GM23338 (cell line): Measurements from ENCODE around the gene CTNNBIP1. TPM values are rescaled to one million over a fixed set of nuclear protein-coding genes. Genes with fewer than 3 reads are reported as not detected.

ENCODE experiments used
- ATAC-seq: fragments of 200-7000 bp; cut with Tn5 transposase; 3 replicates; pipeline ENCODE4 v1.9.1; 2020
- DNase-seq: peaks from one replicate; pipeline ENCODE4 v3.0.0-alpha.2; 2015; ENCODE audit warnings: low spot score
- H2AFZ ChIP-seq: fragments of 200-600 bp; sonication (generic); 2 replicates; pipeline ENCODE4 v1.8.0; 2016; ENCODE audit warnings: antibody characterized with exemption, mild to moderate bottlenecking, moderate library complexity
- H3F3A ChIP-seq: fragments of 200-600 bp; sonication (generic); replicated peaks from 2 replicates; pipeline ENCODE4 v1.8.0; 2017; ENCODE audit warnings: antibody characterized with exemption, mixed run types, low read depth
- H3K27ac ChIP-seq: fragments of 200-600 bp; sonication (generic); 2 replicates; pipeline ENCODE4 v1.6.1; 2016; ENCODE audit warnings: low read depth
- H3K27me3 ChIP-seq: fragments of 200-600 bp; sonication (generic); 2 replicates; pipeline ENCODE4 v1.8.0; 2016; ENCODE audit warnings: mild to moderate bottlenecking, mixed run types, moderate library complexity; ENCODE audit not compliant: insufficient read depth
- H3K36me3 ChIP-seq: fragments of 200-600 bp; sonication (generic); 2 replicates; pipeline ENCODE4 v1.8.0; 2016; ENCODE audit warnings: mild to moderate bottlenecking; ENCODE audit not compliant: insufficient read depth
- H3K4me1 ChIP-seq: fragments of 200-600 bp; sonication (generic); 2 replicates; pipeline ENCODE4 v1.8.0; 2016; ENCODE audit warnings: mild to moderate bottlenecking, moderate library complexity; ENCODE audit not compliant: insufficient read depth
- H3K4me2 ChIP-seq: fragments of 200-600 bp; sonication (generic); 2 replicates; pipeline ENCODE4 v1.7.1; 2017; ENCODE audit warnings: mixed run types
- H3K4me3 ChIP-seq: fragments of 200-600 bp; sonication (generic); 2 replicates; pipeline ENCODE4 v1.6.1; 2016; ENCODE audit warnings: mixed run types
- H3K79me2 ChIP-seq: fragments of 200-600 bp; sonication (generic); replicated peaks from 2 replicates; pipeline ENCODE4 v1.8.0; 2017; ENCODE audit warnings: mild to moderate bottlenecking; ENCODE audit not compliant: insufficient read depth
- H3K9me2 ChIP-seq: fragments of 200-600 bp; sonication (generic); 2 replicates; pipeline ENCODE4 v1.8.0; 2017; ENCODE audit not compliant: insufficient read depth
- H4K20me1 ChIP-seq: fragments of 200-600 bp; sonication (generic); replicated peaks from 2 replicates; pipeline ENCODE4 v1.8.0; 2017; ENCODE audit warnings: mild to moderate bottlenecking; ENCODE audit not compliant: insufficient read depth
- H3K27ac Mint-ChIP-seq: 2 replicates; pipeline ENCODE4 v1.8.0; 2020; ENCODE audit warnings: inconsistent platforms, mild to moderate bottlenecking, moderate library complexity, mixed read lengths
- H3K27me3 Mint-ChIP-seq: 3 replicates; pipeline ENCODE4 v1.8.0; 2022; ENCODE audit warnings: low read depth, mild to moderate bottlenecking, moderate library complexity, mixed read lengths, inconsistent platforms; ENCODE audit not compliant: insufficient read depth, poor library complexity
- H3K36me3 Mint-ChIP-seq: 3 replicates; pipeline ENCODE4 v1.8.0; 2021; ENCODE audit warnings: low read depth, mild to moderate bottlenecking, inconsistent platforms, moderate library complexity, mixed read lengths
- H3K4me1 Mint-ChIP-seq: 3 replicates; pipeline ENCODE4 v1.8.0; 2020; ENCODE audit warnings: mild to moderate bottlenecking, inconsistent platforms, mixed read lengths
- H3K4me3 Mint-ChIP-seq: 3 replicates; pipeline ENCODE4 v1.8.0; 2021; ENCODE audit warnings: moderate library complexity, mild to moderate bottlenecking, inconsistent platforms, mixed read lengths
- H3K9me3 Mint-ChIP-seq: 3 replicates; pipeline ENCODE4 v1.8.0; 2020; ENCODE audit warnings: moderate library complexity, mild to moderate bottlenecking, inconsistent platforms, mixed read lengths
- CREB1 ChIP-seq: fragments of 250-450 bp; sonication (Bioruptor Pico); IDR thresholded peaks from 2 replicates; pipeline ENCODE4 v1.5.0; 2020; ENCODE audit warnings: low read depth, mild to moderate bottlenecking, moderate library complexity
- EZH2 ChIP-seq: fragments of 200-600 bp; sonication (generic); IDR thresholded peaks from one replicate; pipeline ENCODE4 v1.8.0; 2017; ENCODE audit warnings: antibody characterized with exemption, mild to moderate bottlenecking, low read depth; ENCODE audit not compliant: unreplicated experiment
- EZH2phosphoT487 ChIP-seq: fragments of 200-600 bp; sonication (generic); IDR thresholded peaks from one replicate; pipeline ENCODE4 v1.8.1; 2018; ENCODE audit warnings: antibody characterized with exemption; ENCODE audit not compliant: unreplicated experiment
- JUNB ChIP-seq: IDR thresholded peaks from one replicate; pipeline ENCODE4 v1.6.1; 2016; ENCODE audit warnings: antibody characterized with exemption; ENCODE audit not compliant: unreplicated experiment
- NANOG ChIP-seq: IDR thresholded peaks from 2 replicates; pipeline ENCODE4 v1.6.1; 2016; ENCODE audit warnings: antibody characterized with exemption, borderline replicate concordance
- POLR2AphosphoS5 ChIP-seq: IDR thresholded peaks from 2 replicates; pipeline ENCODE4 v1.6.1; 2016; ENCODE audit warnings: antibody characterized with exemption, low read depth
- STAT1 ChIP-seq: IDR thresholded peaks from one replicate; pipeline ENCODE4 v1.6.1; 2016; ENCODE audit warnings: antibody characterized with exemption; ENCODE audit not compliant: unreplicated experiment
- ZNF114 ChIP-seq: fragments of 250-450 bp; sonication (Bioruptor Pico); IDR thresholded peaks from 2 replicates; pipeline ENCODE4 v1.5.0; 2020; ENCODE audit warnings: mild to moderate bottlenecking, moderate library complexity
- ZNF331 ChIP-seq: fragments of 250-450 bp; sonication (Bioruptor Pico); IDR thresholded peaks from 2 replicates; pipeline ENCODE4 v1.5.0; 2020; ENCODE audit warnings: low read depth, mild to moderate bottlenecking, moderate library complexity
- polyA plus RNA-seq: library from polyadenylated mRNA; unstranded; fragments of >200 nt; fragmentation: Nextera tagmentation; extraction: Ambion mirVana; gene quantifications from 2 replicates; pipeline ENCODE4 v1.2.1, GENCODE V29; 2016
- total RNA-seq: library from RNA; depleted of rRNA; stranded (reverse); fragments of >200 nt; shearing (Covaris generic); gene quantifications from 2 replicates; pipeline ENCODE4 v1.2.3, GENCODE V29; 2014
- TF ChIP-seq, protein P1 (sequence below), 2 experiments: fragments of 200-600 bp in 1 of 2; sonication (generic) in 1 of 2; conservative IDR thresholded peaks; 2 replicates each; pipeline versions ENCODE4 v1.5.1 to v1.6.1; 2016 to 2017; ENCODE audit warnings: antibody characterized with exemption in 2 of 2, low read depth in 2 of 2, mild to moderate bottlenecking in 2 of 2, moderate library complexity in 1 of 2
- TF ChIP-seq, protein P2 (sequence below): fragments of 250-450 bp; sonication (Bioruptor Pico); IDR thresholded peaks from 2 replicates; pipeline ENCODE4 v1.5.0; 2020; ENCODE audit warnings: mild to moderate bottlenecking, moderate library complexity
- TF ChIP-seq, protein P3 (sequence below): IDR thresholded peaks from 2 replicates; pipeline ENCODE4 v1.6.1; 2016; ENCODE audit warnings: antibody characterized with exemption

Gene CTNNBIP1
- total and polyA plus RNA-seq, 2 experiments from 2014 or later: 30.3 to 55.1 TPM

DNA sequence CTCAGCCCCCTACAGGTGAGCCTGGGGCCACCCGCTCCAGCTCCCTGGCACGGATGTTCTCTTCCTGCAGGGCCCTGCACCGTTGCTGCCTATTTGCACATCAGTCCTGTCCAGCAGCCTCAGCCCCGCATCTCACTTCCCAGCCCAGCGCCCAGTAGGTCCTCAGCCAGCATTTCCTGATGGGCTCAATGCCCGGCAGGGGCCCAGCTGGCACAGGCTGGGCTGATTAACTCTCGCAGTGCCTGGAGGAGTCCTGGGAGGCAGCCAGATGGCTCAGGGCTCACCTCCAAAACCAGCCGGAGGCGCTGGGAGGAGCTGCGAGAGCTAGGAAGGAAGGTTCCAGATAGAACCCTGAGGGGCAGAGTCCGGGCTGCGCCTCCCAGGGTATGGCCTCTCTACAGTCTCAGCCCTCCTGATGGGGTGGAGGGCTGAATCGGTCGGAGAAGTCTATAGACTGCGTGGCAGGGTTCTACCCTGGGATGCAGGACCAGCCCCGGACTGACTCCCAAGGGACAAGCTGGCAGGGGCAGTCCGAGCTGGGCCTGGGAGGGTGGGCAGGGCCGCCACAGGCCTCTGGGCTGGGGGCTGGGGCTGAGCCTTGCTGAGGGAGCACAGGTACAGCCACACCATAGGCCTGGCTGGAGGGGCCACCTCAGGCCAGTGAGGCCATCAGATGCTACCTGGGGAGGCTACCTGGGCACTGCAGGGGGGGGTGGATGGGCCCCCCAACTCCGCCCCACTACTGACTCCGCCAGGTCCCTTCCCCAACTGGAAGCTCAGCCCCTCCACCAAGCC is 67.1 kb downstream of the CTNNBIP1 start:
- no peaks in the 10 kb centered on the region for H3K27me3 ChIP-seq
- ATAC-seq (peak; percentile 31), DNase-seq (no peak)
- no peak overlapping the region for H3K4me3 Mint-ChIP-seq
- H3F3A ChIP-seq: peaks cover 3% of the 10 kb centered on the region; the same call in 1 of the 2 replicates
- H3K27ac Mint-ChIP-seq: no peak overlapping the region
- peaks cover 14% of the 10 kb centered on the region for H3K4me1 ChIP-seq
- H3K36me3 Mint-ChIP-seq: no peaks in the 10 kb centered on the region; the same call in 2 of the 3 replicates
- no peak overlapping the region for H3K4me3 ChIP-seq
- H3K4me1 Mint-ChIP-seq: peaks cover 23% of the 10 kb centered on the region
- no peak overlapping the region for H2AFZ ChIP-seq
- H4K20me1 ChIP-seq: no peaks in the 10 kb centered on the region
- H3K27ac ChIP-seq: no peak overlapping the region
- no peak overlapping the region for H3K4me2 ChIP-seq
- TF ChIP-seq ZNF114 (no peak), NANOG (no peak), STAT1 (no peak), POLR2AphosphoS5 (no peak), EZH2phosphoT487 (no peak)
- TF ChIP-seq, protein P1, sequence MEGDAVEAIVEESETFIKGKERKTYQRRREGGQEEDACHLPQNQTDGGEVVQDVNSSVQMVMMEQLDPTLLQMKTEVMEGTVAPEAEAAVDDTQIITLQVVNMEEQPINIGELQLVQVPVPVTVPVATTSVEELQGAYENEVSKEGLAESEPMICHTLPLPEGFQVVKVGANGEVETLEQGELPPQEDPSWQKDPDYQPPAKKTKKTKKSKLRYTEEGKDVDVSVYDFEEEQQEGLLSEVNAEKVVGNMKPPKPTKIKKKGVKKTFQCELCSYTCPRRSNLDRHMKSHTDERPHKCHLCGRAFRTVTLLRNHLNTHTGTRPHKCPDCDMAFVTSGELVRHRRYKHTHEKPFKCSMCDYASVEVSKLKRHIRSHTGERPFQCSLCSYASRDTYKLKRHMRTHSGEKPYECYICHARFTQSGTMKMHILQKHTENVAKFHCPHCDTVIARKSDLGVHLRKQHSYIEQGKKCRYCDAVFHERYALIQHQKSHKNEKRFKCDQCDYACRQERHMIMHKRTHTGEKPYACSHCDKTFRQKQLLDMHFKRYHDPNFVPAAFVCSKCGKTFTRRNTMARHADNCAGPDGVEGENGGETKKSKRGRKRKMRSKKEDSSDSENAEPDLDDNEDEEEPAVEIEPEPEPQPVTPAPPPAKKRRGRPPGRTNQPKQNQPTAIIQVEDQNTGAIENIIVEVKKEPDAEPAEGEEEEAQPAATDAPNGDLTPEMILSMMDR (conservative IDR thresholded peaks at IDR 0.05; ENCODE audit: low read depth in 2 of 2): peak; percentile 12 to 19; a peak in 1 of 4 replicates
- H3K9me2 ChIP-seq: no peaks in the 10 kb centered on the region
- no peaks in the 10 kb centered on the region for H3K36me3 ChIP-seq
- H3K79me2 ChIP-seq: no peaks in the 10 kb centered on the region
- peaks cover 6% of the 10 kb centered on the region for H3K27me3 Mint-ChIP-seq
- H3K9me3 Mint-ChIP-seq: 0 out of 3 replicates have a peak, but pooled peaks cover 2% of the 10 kb centered on the region

DNA sequence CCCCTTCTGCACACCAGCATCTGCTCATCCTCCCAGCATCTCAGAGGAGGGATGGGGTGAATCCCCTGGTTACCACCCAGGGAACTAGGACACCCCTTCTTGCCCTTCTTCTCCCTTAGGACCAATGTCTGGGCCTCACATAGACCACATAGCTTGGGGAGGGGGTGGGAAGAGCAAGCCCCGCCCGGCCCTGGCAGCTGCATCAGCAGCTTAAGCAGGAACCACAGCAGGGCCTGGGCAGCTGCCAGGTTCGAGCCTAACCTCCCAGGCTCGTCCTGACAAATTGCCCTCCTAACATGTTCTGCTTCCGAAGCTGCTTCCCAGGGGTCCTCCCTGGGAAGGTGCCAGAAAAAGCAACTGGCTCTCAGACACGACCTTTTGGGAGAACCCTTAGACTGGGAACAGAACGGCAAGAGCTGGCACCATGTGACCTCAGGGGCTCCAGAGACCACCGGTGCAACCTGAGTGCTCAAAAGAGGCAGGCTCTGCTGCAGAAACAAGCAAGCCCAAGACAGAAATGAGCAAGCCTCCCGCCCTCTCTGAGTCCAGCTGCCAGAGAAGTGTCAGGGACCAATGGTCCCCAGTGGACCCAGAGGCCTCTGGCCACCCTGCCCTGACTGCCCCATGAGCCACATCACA is 67.9 kb downstream of the CTNNBIP1 start:
- H3K4me1 ChIP-seq: peaks cover 13% of the 10 kb centered on the region
- Mint-ChIP-seq H3K27me3 (peaks cover 8% of the 10 kb centered on the region), H3K4me3 (no peak overlapping the region)

More for the DNA sequence above, 67.9 kb downstream of the CTNNBIP1 start:
- Mint-ChIP-seq H3K36me3 (no peaks in the 10 kb centered on the region; the same call in 2 of the 3 replicates), H3K4me1 (peaks cover 17% of the 10 kb centered on the region), H3K9me3 (0 out of 3 replicates have a peak, but pooled peaks cover 2% of the 10 kb centered on the region), H3K27ac (no peak overlapping the region)
- H3K36me3 ChIP-seq: no peaks in the 10 kb centered on the region
- H2AFZ ChIP-seq: no peak overlapping the region
- no peaks in the 10 kb centered on the region for H3K79me2 ChIP-seq
- no peaks in the 10 kb centered on the region for H3K9me2 ChIP-seq
- ATAC-seq (no peak), DNase-seq (no peak)
- no peak for TF ChIP-seq ZNF331
- TF ChIP-seq, protein P2, sequence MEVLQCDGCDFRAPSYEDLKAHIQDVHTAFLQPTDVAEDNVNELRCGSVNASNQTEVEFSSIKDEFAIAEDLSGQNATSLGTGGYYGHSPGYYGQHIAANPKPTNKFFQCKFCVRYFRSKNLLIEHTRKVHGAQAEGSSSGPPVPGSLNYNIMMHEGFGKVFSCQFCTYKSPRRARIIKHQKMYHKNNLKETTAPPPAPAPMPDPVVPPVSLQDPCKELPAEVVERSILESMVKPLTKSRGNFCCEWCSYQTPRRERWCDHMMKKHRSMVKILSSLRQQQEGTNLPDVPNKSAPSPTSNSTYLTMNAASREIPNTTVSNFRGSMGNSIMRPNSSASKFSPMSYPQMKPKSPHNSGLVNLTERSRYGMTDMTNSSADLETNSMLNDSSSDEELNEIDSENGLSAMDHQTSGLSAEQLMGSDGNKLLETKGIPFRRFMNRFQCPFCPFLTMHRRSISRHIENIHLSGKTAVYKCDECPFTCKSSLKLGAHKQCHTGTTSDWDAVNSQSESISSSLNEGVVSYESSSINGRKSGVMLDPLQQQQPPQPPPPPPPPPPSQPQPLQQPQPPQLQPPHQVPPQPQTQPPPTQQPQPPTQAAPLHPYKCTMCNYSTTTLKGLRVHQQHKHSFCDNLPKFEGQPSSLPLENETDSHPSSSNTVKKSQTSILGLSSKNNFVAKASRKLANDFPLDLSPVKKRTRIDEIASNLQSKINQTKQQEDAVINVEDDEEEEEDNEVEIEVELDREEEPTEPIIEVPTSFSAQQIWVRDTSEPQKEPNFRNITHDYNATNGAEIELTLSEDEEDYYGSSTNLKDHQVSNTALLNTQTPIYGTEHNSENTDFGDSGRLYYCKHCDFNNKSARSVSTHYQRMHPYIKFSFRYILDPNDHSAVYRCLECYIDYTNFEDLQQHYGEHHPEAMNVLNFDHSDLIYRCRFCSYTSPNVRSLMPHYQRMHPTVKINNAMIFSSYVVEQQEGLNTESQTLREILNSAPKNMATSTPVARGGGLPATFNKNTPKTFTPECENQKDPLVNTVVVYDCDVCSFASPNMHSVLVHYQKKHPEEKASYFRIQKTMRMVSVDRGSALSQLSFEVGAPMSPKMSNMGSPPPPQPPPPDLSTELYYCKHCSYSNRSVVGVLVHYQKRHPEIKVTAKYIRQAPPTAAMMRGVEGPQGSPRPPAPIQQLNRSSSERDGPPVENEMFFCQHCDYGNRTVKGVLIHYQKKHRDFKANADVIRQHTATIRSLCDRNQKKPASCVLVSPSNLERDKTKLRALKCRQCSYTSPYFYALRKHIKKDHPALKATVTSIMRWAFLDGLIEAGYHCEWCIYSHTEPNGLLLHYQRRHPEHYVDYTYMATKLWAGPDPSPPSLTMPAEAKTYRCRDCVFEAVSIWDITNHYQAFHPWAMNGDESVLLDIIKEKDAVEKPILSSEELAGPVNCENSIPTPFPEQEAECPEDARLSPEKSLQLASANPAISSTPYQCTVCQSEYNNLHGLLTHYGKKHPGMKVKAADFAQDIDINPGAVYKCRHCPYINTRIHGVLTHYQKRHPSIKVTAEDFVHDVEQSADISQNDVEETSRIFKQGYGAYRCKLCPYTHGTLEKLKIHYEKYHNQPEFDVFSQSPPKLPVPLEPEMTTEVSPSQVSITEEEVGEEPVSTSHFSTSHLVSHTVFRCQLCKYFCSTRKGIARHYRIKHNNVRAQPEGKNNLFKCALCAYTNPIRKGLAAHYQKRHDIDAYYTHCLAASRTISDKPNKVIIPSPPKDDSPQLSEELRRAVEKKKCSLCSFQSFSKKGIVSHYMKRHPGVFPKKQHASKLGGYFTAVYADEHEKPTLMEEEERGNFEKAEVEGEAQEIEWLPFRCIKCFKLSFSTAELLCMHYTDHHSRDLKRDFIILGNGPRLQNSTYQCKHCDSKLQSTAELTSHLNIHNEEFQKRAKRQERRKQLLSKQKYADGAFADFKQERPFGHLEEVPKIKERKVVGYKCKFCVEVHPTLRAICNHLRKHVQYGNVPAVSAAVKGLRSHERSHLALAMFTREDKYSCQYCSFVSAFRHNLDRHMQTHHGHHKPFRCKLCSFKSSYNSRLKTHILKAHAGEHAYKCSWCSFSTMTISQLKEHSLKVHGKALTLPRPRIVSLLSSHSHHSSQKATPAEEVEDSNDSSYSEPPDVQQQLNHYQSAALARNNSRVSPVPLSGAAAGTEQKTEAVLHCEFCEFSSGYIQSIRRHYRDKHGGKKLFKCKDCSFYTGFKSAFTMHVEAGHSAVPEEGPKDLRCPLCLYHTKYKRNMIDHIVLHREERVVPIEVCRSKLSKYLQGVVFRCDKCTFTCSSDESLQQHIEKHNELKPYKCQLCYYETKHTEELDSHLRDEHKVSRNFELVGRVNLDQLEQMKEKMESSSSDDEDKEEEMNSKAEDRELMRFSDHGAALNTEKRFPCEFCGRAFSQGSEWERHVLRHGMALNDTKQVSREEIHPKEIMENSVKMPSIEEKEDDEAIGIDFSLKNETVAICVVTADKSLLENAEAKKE (CRISPR knock-in tag): no peak
- TF ChIP-seq CREB1 (CRISPR knock-in tag): no peak
- TF ChIP-seq EZH2: no peak
- TF ChIP-seq ZNF114: no peak
- TF ChIP-seq, protein P3, sequence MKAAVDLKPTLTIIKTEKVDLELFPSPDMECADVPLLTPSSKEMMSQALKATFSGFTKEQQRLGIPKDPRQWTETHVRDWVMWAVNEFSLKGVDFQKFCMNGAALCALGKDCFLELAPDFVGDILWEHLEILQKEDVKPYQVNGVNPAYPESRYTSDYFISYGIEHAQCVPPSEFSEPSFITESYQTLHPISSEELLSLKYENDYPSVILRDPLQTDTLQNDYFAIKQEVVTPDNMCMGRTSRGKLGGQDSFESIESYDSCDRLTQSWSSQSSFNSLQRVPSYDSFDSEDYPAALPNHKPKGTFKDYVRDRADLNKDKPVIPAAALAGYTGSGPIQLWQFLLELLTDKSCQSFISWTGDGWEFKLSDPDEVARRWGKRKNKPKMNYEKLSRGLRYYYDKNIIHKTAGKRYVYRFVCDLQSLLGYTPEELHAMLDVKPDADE: no peak
- TF ChIP-seq JUNB: no peak
- H4K20me1 ChIP-seq: no peaks in the 10 kb centered on the region
- no peaks in the 10 kb centered on the region for H3F3A ChIP-seq
- no peak overlapping the region for H3K4me2 ChIP-seq
- no peaks in the 10 kb centered on the region for H3K27me3 ChIP-seq
- no peak overlapping the region for H3K27ac ChIP-seq
- H3K4me3 ChIP-seq: no peak overlapping the region
